ENCODE data around the gene ZFAND3. TPM values are rescaled to one million over a fixed set of nuclear protein-coding genes. Genes with fewer than 3 reads are reported as not detected.

Gene ZFAND3
- polyA plus RNA-seq, 3 donors = 11.5 to 21.1 (median 11.7) TPM

GRCh38 chr6:38043259-38043753, 223.8 kb downstream of the ZFAND3 start:
- intact Hi-C loops (cut with micrococcal nuclease) = no loop called here
- Histone ChIP-seq H2AFZ (ENCODE audit: insufficient read depth, low read depth, low read length, poor library complexity, severe bottlenecking) (no peak overlapping the region), H3K9me3 (replicated peaks in 1 of 2; ENCODE audit: control insufficient read depth in 1 of 2, insufficient read depth in 1 of 2, low read length in 2 of 2) (no peaks in the 10 kb centered on the region), H3K27me3 (ENCODE audit: control insufficient read depth in 2 of 2, insufficient read depth in 2 of 2, low read length in 2 of 2) (no peaks in the 10 kb centered on the region), H3K79me2 (ENCODE audit: insufficient read depth, low read length) (peaks cover 40% of the 10 kb centered on the region), H3K4me1 (ENCODE audit: control insufficient read depth in 1 of 2, insufficient read depth in 2 of 2, low read length in 2 of 2) (peaks cover 0 to 14% of the 10 kb centered on the region in 2 donors), H3K4me3 (replicated peaks in 1 of 3; ENCODE audit: low read depth in 2 of 3, low read length in 3 of 3) (no peak overlapping the region), H3K27ac (ENCODE audit: low read depth in 1 of 2, low read length in 2 of 2) (no peak overlapping the region), H3K9ac (ENCODE audit: insufficient read depth, low read length, poor library complexity, severe bottlenecking) (no peak overlapping the region), H3K36me3 (replicated peaks in 1 of 2; ENCODE audit: control insufficient read depth in 1 of 2, insufficient read depth in 2 of 2, low read length in 2 of 2) (no peaks in the 10 kb centered on the region), H4K20me1 (ENCODE audit: insufficient read depth, low read length) (peaks cover 95% of the 10 kb centered on the region), H3K4me2 (replicated peaks; ENCODE audit: extremely low read depth, low read length, poor library complexity, severe bottlenecking) (no peak overlapping the region)
- Mint-ChIP-seq H3K36me3 (peaks cover 0 to 2% of the 10 kb centered on the region in 2 donors), H3K9me3 (peaks cover 0 to 1% (median 0%) of the 10 kb centered on the region in 7 donors), H3K27me3 (ENCODE audit: low read depth in 3 of 3) (peaks cover 0 to 1% (median 0%) of the 10 kb centered on the region in 3 donors), H3K4me1 (peaks cover 17% of the 10 kb centered on the region), H3K4me3 (no peak overlapping the region), H3K27ac (no peak overlapping the region)
- TF ChIP-seq, protein P1, sequence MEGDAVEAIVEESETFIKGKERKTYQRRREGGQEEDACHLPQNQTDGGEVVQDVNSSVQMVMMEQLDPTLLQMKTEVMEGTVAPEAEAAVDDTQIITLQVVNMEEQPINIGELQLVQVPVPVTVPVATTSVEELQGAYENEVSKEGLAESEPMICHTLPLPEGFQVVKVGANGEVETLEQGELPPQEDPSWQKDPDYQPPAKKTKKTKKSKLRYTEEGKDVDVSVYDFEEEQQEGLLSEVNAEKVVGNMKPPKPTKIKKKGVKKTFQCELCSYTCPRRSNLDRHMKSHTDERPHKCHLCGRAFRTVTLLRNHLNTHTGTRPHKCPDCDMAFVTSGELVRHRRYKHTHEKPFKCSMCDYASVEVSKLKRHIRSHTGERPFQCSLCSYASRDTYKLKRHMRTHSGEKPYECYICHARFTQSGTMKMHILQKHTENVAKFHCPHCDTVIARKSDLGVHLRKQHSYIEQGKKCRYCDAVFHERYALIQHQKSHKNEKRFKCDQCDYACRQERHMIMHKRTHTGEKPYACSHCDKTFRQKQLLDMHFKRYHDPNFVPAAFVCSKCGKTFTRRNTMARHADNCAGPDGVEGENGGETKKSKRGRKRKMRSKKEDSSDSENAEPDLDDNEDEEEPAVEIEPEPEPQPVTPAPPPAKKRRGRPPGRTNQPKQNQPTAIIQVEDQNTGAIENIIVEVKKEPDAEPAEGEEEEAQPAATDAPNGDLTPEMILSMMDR (IDR thresholded peaks at IDR 0.05) = no peak
- 100% methylated on average over 1 of the region's 3 CpGs for WGBS (ENCODE audit: insufficient coverage)
- no peak for DNase-seq

- intact Hi-C loops (cut with micrococcal nuclease) = no loop called here
- Mint-ChIP-seq H3K9me3 (peaks cover 0 to 8% (median 4%) of the 10 kb centered on the region in 7 donors), H3K27me3 (ENCODE audit: low read depth in 3 of 3) (peaks cover 0 to 1% (median 0%) of the 10 kb centered on the region in 3 donors), H3K36me3 (peaks cover 4 to 9% of the 10 kb centered on the region in 2 donors), H3K27ac (no peak overlapping the region), H3K4me1 (peaks cover 6% of the 10 kb centered on the region), H3K4me3 (no peak overlapping the region)
- peaks cover 47% of the 10 kb centered on the region for H3K79me2 ChIP-seq (ENCODE audit: insufficient read depth, low read length)
- DNase-seq = no peak
- H3K9me3 ChIP-seq (replicated peaks in 1 of 2; ENCODE audit: control insufficient read depth in 1 of 2, insufficient read depth in 1 of 2, low read length in 2 of 2) = peaks cover 0 to 6% of the 10 kb centered on the region in 2 donors
- H2AFZ ChIP-seq (ENCODE audit: insufficient read depth, low read depth, low read length, poor library complexity, severe bottlenecking) = no peak overlapping the region
- no peak overlapping the region for H3K4me3 ChIP-seq (replicated peaks in 1 of 3; ENCODE audit: low read depth in 2 of 3, low read length in 3 of 3)
- WGBS (ENCODE audit: insufficient coverage) = no CpG with 5 or more reads among the region's 6 CpGs
- H3K36me3 ChIP-seq (replicated peaks in 1 of 2; ENCODE audit: control insufficient read depth in 1 of 2, insufficient read depth in 2 of 2, low read length in 2 of 2) = peaks cover 0 to 7% of the 10 kb centered on the region in 2 donors
- H4K20me1 ChIP-seq (ENCODE audit: insufficient read depth, low read length) = peaks cover 94% of the 10 kb centered on the region
- no peak overlapping the region for H3K9ac ChIP-seq (ENCODE audit: insufficient read depth, low read length, poor library complexity, severe bottlenecking)
- no peak overlapping the region for H3K27ac ChIP-seq (ENCODE audit: low read depth in 1 of 2, low read length in 2 of 2)
- TF ChIP-seq, protein P1 (IDR thresholded peaks at IDR 0.05) = no peak
- H3K4me2 ChIP-seq (replicated peaks; ENCODE audit: extremely low read depth, low read length, poor library complexity, severe bottlenecking) = no peak overlapping the region
- H3K27me3 ChIP-seq (ENCODE audit: control insufficient read depth in 2 of 2, insufficient read depth in 2 of 2, low read length in 2 of 2) = no peaks in the 10 kb centered on the region
- peaks cover 0 to 5% of the 10 kb centered on the region in 2 donors for H3K4me1 ChIP-seq (ENCODE audit: control insufficient read depth in 1 of 2, insufficient read depth in 2 of 2, low read length in 2 of 2)
These were observed 226.3 kb downstream of the ZFAND3 start for GRCh38 chr6:38045701-38046305.

Measured in CD14-positive monocyte (primary cell).